ENCODE results near the gene ELF2. TPM values are rescaled to one million over a fixed set of nuclear protein-coding genes. Genes with fewer than 3 reads are reported as not detected.
"Not testable (repeated sequence)": the region's sequence is repeated elsewhere in the genome, so short reads cannot be mapped to it uniquely, and the experiment has no call there.

Gene ELF2
- total RNA-seq: 10 to 100 TPM; 34.3 to 36.3 TPM

GRCh38 chr4:139177049-139177868 lies at the start of gene ELF2:
ELF2 (minus strand) TSS chr4:139177218; CDS start chr4:139137701, 39,517 bp downstream.
- H3K27ac Mint-ChIP-seq: peak within 1 kb of the TSS; percentile 89
- H3K4me1 Mint-ChIP-seq (ENCODE audit: low read depth): peaks cover 14% of the 10 kb centered on the region
- no peaks in the 10 kb centered on the region for H3K9me3 Mint-ChIP-seq (ENCODE audit: insufficient read depth)
- DNase-seq (peak; percentile 86), ATAC-seq (peak; percentile 60)
- H3K36me3 Mint-ChIP-seq (ENCODE audit: low read depth): no peaks in the 10 kb centered on the region
- ChIA-PET CTCF (interaction anchor here (1.4 to 2.1 kb wide), 5 partner anchors 93 to 147 kb away, joined by 3 to 13 read pairs (median 9); partner anchors contain the start of gene NAA15), POLR2A (interaction anchor here (0.6 to 3.4 kb wide), 7 partner anchors 88 to 432 kb away, joined by 3 to 28 read pairs (median 4); partner anchors contain the start of genes NAA15 and NDUFC1)
- peaks cover 33% of the 10 kb centered on the region for H3K27me3 Mint-ChIP-seq (ENCODE audit: low read depth)
- peak within 1 kb of the TSS; percentile 85 for H3K4me3 Mint-ChIP-seq

- Mint-ChIP-seq H3K4me1 (ENCODE audit: low read depth) (peaks cover 16% of the 10 kb centered on the region), H3K27me3 (ENCODE audit: low read depth) (no peaks in the 10 kb centered on the region), H3K9me3 (ENCODE audit: insufficient read depth) (no peaks in the 10 kb centered on the region), H3K36me3 (ENCODE audit: low read depth) (no peaks in the 10 kb centered on the region), H3K27ac (no peak overlapping the region), H3K4me3 (no peak overlapping the region)
- no peak for ATAC-seq
- CTCF ChIA-PET: interaction anchor here (0.9 to 2.5 kb wide), 4 partner anchors 37 to 193 kb away, joined by 3 to 10 read pairs (median 6); no protein-coding TSS in a partner anchor
- POLR2A ChIA-PET: interaction anchor here (1.4 kb wide), 1 partner anchor 72 kb away, joined by 3 read pairs; no protein-coding TSS in a partner anchor
- no peak for DNase-seq
These were observed 46.8 kb upstream of the ELF2 start for GRCh38 chr4:139223682-139224317.

GRCh38 chr4:139222215-139222614 lies 45.2 kb upstream of the ELF2 start:
- ChIA-PET POLR2A (no interaction called here), CTCF (no interaction called here)
- H3K27me3 Mint-ChIP-seq (ENCODE audit: low read depth): no peaks in the 10 kb centered on the region
- H3K4me1 Mint-ChIP-seq (ENCODE audit: low read depth): peaks cover 15% of the 10 kb centered on the region
- no peaks in the 10 kb centered on the region for H3K9me3 Mint-ChIP-seq (ENCODE audit: insufficient read depth)
- no peaks in the 10 kb centered on the region for H3K36me3 Mint-ChIP-seq (ENCODE audit: low read depth)
- no peak overlapping the region for H3K4me3 Mint-ChIP-seq
- DNase-seq: no peak
- H3K27ac Mint-ChIP-seq: no peak overlapping the region
- ATAC-seq: no peak

- H3K4me3 Mint-ChIP-seq: no peak overlapping the region
- no peak overlapping the region for H3K27ac Mint-ChIP-seq
- POLR2A ChIA-PET: no interaction called here
- no peaks in the 10 kb centered on the region for H3K36me3 Mint-ChIP-seq (ENCODE audit: low read depth)
- DNase-seq: no peak
- peaks cover 15% of the 10 kb centered on the region for H3K4me1 Mint-ChIP-seq (ENCODE audit: low read depth)
- H3K9me3 Mint-ChIP-seq (ENCODE audit: insufficient read depth): no peaks in the 10 kb centered on the region
- CTCF ChIA-PET: no interaction called here
- H3K27me3 Mint-ChIP-seq (ENCODE audit: low read depth): no peaks in the 10 kb centered on the region
- ATAC-seq: no peak
These were observed 44.7 kb upstream of the ELF2 start for GRCh38 chr4:139221687-139222086.

- no peaks in the 10 kb centered on the region for H3K36me3 Mint-ChIP-seq (ENCODE audit: low read depth)
- POLR2A ChIA-PET: interaction anchor here (0.7 kb wide), 1 partner anchor 31 kb away, joined by 4 read pairs; no protein-coding TSS in a partner anchor
- no peak overlapping the region for H3K4me3 Mint-ChIP-seq
- H3K27me3 Mint-ChIP-seq (ENCODE audit: low read depth): no peaks in the 10 kb centered on the region
- DNase-seq: no peak
- no peak for ATAC-seq
- CTCF ChIA-PET: interaction anchor here (0.7 to 1.0 kb wide), 2 partner anchors 10 to 119 kb away, joined by 3 read pairs; no protein-coding TSS in a partner anchor
- H3K9me3 Mint-ChIP-seq (ENCODE audit: insufficient read depth): no peaks in the 10 kb centered on the region
- H3K27ac Mint-ChIP-seq: no peak overlapping the region
- peaks cover 15% of the 10 kb centered on the region for H3K4me1 Mint-ChIP-seq (ENCODE audit: low read depth)
These were observed 42.5 kb upstream of the ELF2 start for GRCh38 chr4:139219450-139220055.

- H3K9me3 Mint-ChIP-seq (ENCODE audit: insufficient read depth): no peaks in the 10 kb centered on the region
- no peak overlapping the region for H3K27ac Mint-ChIP-seq
- DNase-seq (no peak), ATAC-seq (no peak)
- H3K27me3 Mint-ChIP-seq (ENCODE audit: low read depth): no peaks in the 10 kb centered on the region
- H3K4me3 Mint-ChIP-seq: no peak overlapping the region
- no peaks in the 10 kb centered on the region for H3K36me3 Mint-ChIP-seq (ENCODE audit: low read depth)
- POLR2A ChIA-PET: no interaction called here
- CTCF ChIA-PET: no interaction called here
- no peaks in the 10 kb centered on the region for H3K4me1 Mint-ChIP-seq (ENCODE audit: low read depth)
These were observed 37.1 kb upstream of the ELF2 start for GRCh38 chr4:139214039-139214534.

GRCh38 chr4:139213633-139214032 lies 36.6 kb upstream of the ELF2 start:
- POLR2A ChIA-PET; H3K9me3 Mint-ChIP-seq (ENCODE audit: insufficient read depth); ATAC-seq; H3K4me1 Mint-ChIP-seq (ENCODE audit: low read depth); H3K27me3 Mint-ChIP-seq (ENCODE audit: low read depth); CTCF ChIA-PET; DNase-seq; H3K4me3 Mint-ChIP-seq; H3K36me3 Mint-ChIP-seq (ENCODE audit: low read depth); H3K27ac Mint-ChIP-seq: not testable (repeated sequence)

- Mint-ChIP-seq H3K27ac (no peak overlapping the region), H3K4me3 (no peak overlapping the region), H3K4me1 (ENCODE audit: low read depth) (no peaks in the 10 kb centered on the region), H3K9me3 (ENCODE audit: insufficient read depth) (no peaks in the 10 kb centered on the region), H3K27me3 (ENCODE audit: low read depth) (no peaks in the 10 kb centered on the region), H3K36me3 (ENCODE audit: low read depth) (no peaks in the 10 kb centered on the region)
- DNase-seq (no peak), ATAC-seq (no peak)
- CTCF ChIA-PET: interaction anchor here (0.9 kb wide), 1 partner anchor 84 kb away, joined by 3 read pairs; no protein-coding TSS in a partner anchor
- POLR2A ChIA-PET: no interaction called here
These were observed 35.9 kb upstream of the ELF2 start for GRCh38 chr4:139212900-139213299.

GRCh38 chr4:139210486-139210885 lies 33.5 kb upstream of the ELF2 start:
- Mint-ChIP-seq H3K27ac (no peak overlapping the region), H3K27me3 (ENCODE audit: low read depth) (peaks cover 4% of the 10 kb centered on the region), H3K4me1 (ENCODE audit: low read depth) (no peaks in the 10 kb centered on the region), H3K9me3 (ENCODE audit: insufficient read depth) (no peaks in the 10 kb centered on the region), H3K36me3 (ENCODE audit: low read depth) (no peaks in the 10 kb centered on the region), H3K4me3 (no peak overlapping the region)
- POLR2A ChIA-PET: no interaction called here
- no peak for DNase-seq
- ATAC-seq: no peak
- CTCF ChIA-PET: no interaction called here

- H3K4me3 Mint-ChIP-seq: no peak overlapping the region
- no peaks in the 10 kb centered on the region for H3K9me3 Mint-ChIP-seq (ENCODE audit: insufficient read depth)
- no peak overlapping the region for H3K27ac Mint-ChIP-seq
These were observed 32.5 kb upstream of the ELF2 start for GRCh38 chr4:139209470-139210063.

GRCh38 chr4:139208404-139208945 lies 31.5 kb upstream of the ELF2 start:
- no peak for DNase-seq
- H3K9me3 Mint-ChIP-seq (ENCODE audit: insufficient read depth): no peaks in the 10 kb centered on the region
- H3K27me3 Mint-ChIP-seq (ENCODE audit: low read depth): peaks cover 4% of the 10 kb centered on the region
- no peaks in the 10 kb centered on the region for H3K4me1 Mint-ChIP-seq (ENCODE audit: low read depth)
- H3K4me3 Mint-ChIP-seq: no peak overlapping the region
- ATAC-seq: no peak
- H3K36me3 Mint-ChIP-seq (ENCODE audit: low read depth): no peaks in the 10 kb centered on the region
- ChIA-PET POLR2A (no interaction called here), CTCF (interaction anchor here (0.7 kb wide), 1 partner anchor 87 kb away, joined by 3 read pairs; no protein-coding TSS in a partner anchor)
- no peak overlapping the region for H3K27ac Mint-ChIP-seq

More at GRCh38 chr4:139209470-139210063, 32.5 kb upstream of the ELF2 start:
- ChIA-PET CTCF (interaction anchor here (0.7 kb wide), 2 partner anchors 10 to 86 kb away, joined by 3 read pairs; no protein-coding TSS in a partner anchor), POLR2A (no interaction called here)
- no peaks in the 10 kb centered on the region for H3K36me3 Mint-ChIP-seq (ENCODE audit: low read depth)
- peaks cover 4% of the 10 kb centered on the region for H3K27me3 Mint-ChIP-seq (ENCODE audit: low read depth)
- H3K4me1 Mint-ChIP-seq (ENCODE audit: low read depth): no peaks in the 10 kb centered on the region
- DNase-seq (no peak), ATAC-seq (no peak)

Data from activated CD8-positive, alpha-beta T cell treated with anti-CD3 and anti-CD28 coated beads, Interleukin-2, amount 10 ng/mL, durations not matched to agents 7 days and 5 days (primary cell).